SK-N-SH (cell line): ENCODE results near the gene SNRPB2. TPM values are rescaled to one million over a fixed set of nuclear protein-coding genes. Genes with fewer than 3 reads are reported as not detected.
A peak's percentile ranks its signal among the peaks of the same experiment; 100 is the strongest.

Source experiments
- CTCF ChIA-PET: fragments of 300-600, 350-600 bp; formaldehyde crosslinking; extraction: SDS; loops from one replicate; lab custom pipeline; 2021; lab: Yijun Ruan, JAX
- POLR2A ChIA-PET: fragments of 350-600 bp; sonication (Branson Sonifier 250); formaldehyde crosslinking; extraction: SDS; loops from one replicate; lab custom pipeline; 2020; ENCODE audit warnings: antibody characterized with exemption, inconsistent platforms; lab: Yijun Ruan, JAX
- DNase-seq: peaks from one replicate; pipeline ENCODE4 v3.0.0; 2012
- H2AFZ ChIP-seq: fragments of 200-600 bp; sonication (generic); 2 replicates; pipeline ENCODE4 v1.8.1; 2016; ENCODE audit warnings: antibody characterized with exemption, mild to moderate bottlenecking, low read depth
- H3F3A ChIP-seq: fragments of 200-600 bp; sonication (generic); replicated peaks from 2 replicates; pipeline ENCODE3; 2016; ENCODE audit warnings: antibody characterized with exemption, mild to moderate bottlenecking; ENCODE audit not compliant: insufficient read depth
- H3K27ac ChIP-seq, 2 experiments: fragments of 200-500 bp in 1 of 2; fragments of 200-600 bp in 1 of 2; sonication (Bioruptor generic) in 1 of 2; sonication (generic), shearing (Covaris generic) in 1 of 2; 2 replicates each; pipeline versions ENCODE4 v1.5.1 to v1.6.1; 2014 to 2016; ENCODE audit warnings: low read depth in 2 of 2, inconsistent platforms in 1 of 2, low read length in 1 of 2, mild to moderate bottlenecking in 1 of 2, mixed read lengths in 1 of 2
- H3K27me3 ChIP-seq: fragments of 200-600 bp; sonication (generic), shearing (Covaris generic); 2 replicates; pipeline ENCODE4 v1.6.1; 2016; ENCODE audit warnings: mixed run types; ENCODE audit not compliant: insufficient read depth
- H3K36me3 ChIP-seq, 2 experiments: fragments of 200-500 bp in 1 of 2; fragments of 200-600 bp in 1 of 2; sonication (Bioruptor generic) in 1 of 2; sonication (generic) in 1 of 2; replicated peaks in 1 of 2; 2 replicates each; pipeline versions ENCODE3 to v1.5.1; 2014 to 2016; ENCODE audit warnings: low read length in 1 of 2, mild to moderate bottlenecking in 1 of 2; ENCODE audit not compliant: insufficient read depth in 2 of 2, control insufficient read depth in 1 of 2
- H3K4me1 ChIP-seq, 2 experiments: fragments of 200-500 bp in 1 of 2; fragments of 200-600 bp in 1 of 2; sonication (Bioruptor generic) in 1 of 2; sonication (generic), shearing (Covaris generic) in 1 of 2; 2 replicates each; pipeline versions ENCODE4 v1.5.1 to v1.6.1; 2014 to 2016; ENCODE audit warnings: low read depth in 1 of 2, low read length in 1 of 2, mixed run types in 1 of 2; ENCODE audit not compliant: insufficient read depth in 2 of 2, control insufficient read depth in 1 of 2
- H3K4me2 ChIP-seq: fragments of 200-600 bp; sonication (generic), shearing (Covaris generic); 2 replicates; pipeline ENCODE4 v1.6.1; 2017; ENCODE audit warnings: mixed run types
- H3K4me3 ChIP-seq, 2 experiments: fragments of 200-500 bp in 1 of 2; fragments of 200-600 bp in 1 of 2; sonication (Bioruptor generic) in 1 of 2; sonication (generic), shearing (Covaris generic) in 1 of 2; 2 replicates each; pipeline versions ENCODE4 v1.5.1 to v1.8.1; 2014 to 2016; ENCODE audit warnings: low read depth in 2 of 2, inconsistent platforms in 1 of 2, low read length in 1 of 2, mild to moderate bottlenecking in 1 of 2, mixed read lengths in 1 of 2, moderate library complexity in 1 of 2
- H3K79me2 ChIP-seq: fragments of 200-600 bp; sonication (generic); 2 replicates; pipeline ENCODE4 v1.8.1; 2017; ENCODE audit warnings: mild to moderate bottlenecking; ENCODE audit not compliant: insufficient read depth
- H3K9ac ChIP-seq: fragments of 200-600 bp; sonication (generic); 2 replicates; pipeline ENCODE4 v1.6.1; 2017; ENCODE audit warnings: mixed run types
- H3K9me2 ChIP-seq: fragments of 200-600 bp; sonication (generic); 2 replicates; pipeline ENCODE4 v1.6.1; 2017; ENCODE audit warnings: mixed run types
- H3K9me3 ChIP-seq: fragments of 200-600 bp; sonication (generic); 2 replicates; pipeline ENCODE4 v1.6.1; 2017; ENCODE audit warnings: mixed run types, mild to moderate bottlenecking, moderate library complexity
- H4K20me1 ChIP-seq: fragments of 200-600 bp; sonication (generic); 2 replicates; pipeline ENCODE4 v1.6.1; 2017; ENCODE audit warnings: mild to moderate bottlenecking, mixed run types; ENCODE audit not compliant: insufficient read depth
- CHD2 ChIP-seq: fragments of 150-350 bp; IDR thresholded peaks from 2 replicates; pipeline ENCODE4 v1.6.1; 2018; ENCODE audit warnings: low read length; ENCODE audit not compliant: partially characterized antibody
- ELF1 ChIP-seq: IDR thresholded peaks from 2 replicates; pipeline ENCODE4 v1.4.0; 2012
- EP300 ChIP-seq, 2 experiments: IDR thresholded peaks; 2 replicates each; pipeline versions ENCODE4 v1.4.0 to v1.6.1; 2012; ENCODE audit warnings: borderline replicate concordance in 1 of 2, low read depth in 1 of 2, low read length in 1 of 2
- EZH2phosphoT487 ChIP-seq: fragments of 200-600 bp; sonication (generic); IDR thresholded peaks from 2 replicates; pipeline ENCODE4 v1.6.1; 2017; ENCODE audit warnings: low read depth, mixed run types, mild to moderate bottlenecking, antibody characterized with exemption, moderate library complexity, borderline replicate concordance
- FOSL2 ChIP-seq: IDR thresholded peaks from 2 replicates; pipeline ENCODE4 v1.4.0; 2012; ENCODE audit warnings: low read depth, mild to moderate bottlenecking, moderate library complexity, borderline replicate concordance
- FOXJ3 ChIP-seq: sonication (generic); formaldehyde crosslinking; IDR thresholded peaks from 2 replicates; pipeline ENCODE4 v1.5.1; 2020; ENCODE audit warnings: mild to moderate bottlenecking, missing genetic modification reagents
- FOXM1 ChIP-seq: IDR thresholded peaks from 2 replicates; pipeline ENCODE4 v1.4.0; 2012; ENCODE audit warnings: low read depth, mild to moderate bottlenecking
- GABPA ChIP-seq: IDR thresholded peaks from 2 replicates; pipeline ENCODE4 v1.4.0; 2012; ENCODE audit warnings: low read depth, mild to moderate bottlenecking
- MEF2A ChIP-seq: IDR thresholded peaks from 2 replicates; pipeline ENCODE4 v1.4.0; 2012; ENCODE audit warnings: low read depth, borderline replicate concordance
- POLR2AphosphoS5 ChIP-seq: IDR thresholded peaks from 2 replicates; pipeline ENCODE4 v1.6.1; 2012; ENCODE audit warnings: low read depth, low read length
- RCOR1 ChIP-seq: fragments of 150-350 bp; IDR thresholded peaks from 2 replicates; pipeline ENCODE4 v1.6.1; 2017; ENCODE audit warnings: antibody characterized with exemption, low read length
- RXRA ChIP-seq: IDR thresholded peaks from 2 replicates; pipeline ENCODE4 v1.4.0; 2012; ENCODE audit warnings: low read depth, mild to moderate bottlenecking, borderline replicate concordance
- SMC3 ChIP-seq: IDR thresholded peaks from 2 replicates; pipeline ENCODE4 v1.6.1; 2012; ENCODE audit warnings: low read depth, low read length, improper control_type of control experiment
- TEAD4 ChIP-seq: IDR thresholded peaks from 2 replicates; pipeline ENCODE4 v1.4.0; 2012; ENCODE audit warnings: mild to moderate bottlenecking, borderline replicate concordance; ENCODE audit not compliant: insufficient read depth
- YY1 ChIP-seq: IDR thresholded peaks from 2 replicates; pipeline ENCODE4 v1.4.0; 2012; ENCODE audit warnings: low read depth, mild to moderate bottlenecking
- WGBS: methylation state at CpG from one replicate; pipeline ENCODE4 v1.1.6; 2017; ENCODE audit warnings: low lambda C conversion rate; 5-methylcytosine and 5-hydroxymethylcytosine counted together
- polyA plus RNA-seq, 3 experiments: library from polyadenylated mRNA; depleted of rRNA; stranded (reverse); fragments of >200 nt; gene quantifications; 2 replicates each; pipeline ENCODE4 v1.2.3, GENCODE V29; 2012
- TF ChIP-seq, protein P1 (sequence below): IDR thresholded peaks from 2 replicates; pipeline ENCODE4 v1.4.0; 2012; ENCODE audit warnings: low read depth, borderline replicate concordance
- TF ChIP-seq, protein P2 (sequence below): fragments of 150-350 bp; IDR thresholded peaks from 2 replicates; pipeline ENCODE4 v1.6.1; 2016; ENCODE audit warnings: mild to moderate bottlenecking, low read depth, low read length
- TF ChIP-seq, protein P3 (sequence below): IDR thresholded peaks from 2 replicates; pipeline ENCODE4; 2012
- TF ChIP-seq, protein P4 (sequence below): fragments of 200-600 bp; sonication (generic); IDR thresholded peaks from 2 replicates; pipeline ENCODE4 v1.6.1; 2017; ENCODE audit warnings: antibody characterized with exemption, mild to moderate bottlenecking, moderate library complexity
- TF ChIP-seq, protein P5 (sequence below): IDR thresholded peaks from 2 replicates; pipeline ENCODE4 v1.4.0; 2012; ENCODE audit warnings: low read depth
- TF ChIP-seq, protein P6 (sequence below): IDR thresholded peaks from 2 replicates; pipeline ENCODE4 v1.4.0; 2012; ENCODE audit warnings: low read depth, borderline replicate concordance

The SNRPB2 gene
- polyA plus RNA-seq, 1 of the 3 experiments (the other 2 are of a cell fraction), result 46.6 TPM

DNA sequence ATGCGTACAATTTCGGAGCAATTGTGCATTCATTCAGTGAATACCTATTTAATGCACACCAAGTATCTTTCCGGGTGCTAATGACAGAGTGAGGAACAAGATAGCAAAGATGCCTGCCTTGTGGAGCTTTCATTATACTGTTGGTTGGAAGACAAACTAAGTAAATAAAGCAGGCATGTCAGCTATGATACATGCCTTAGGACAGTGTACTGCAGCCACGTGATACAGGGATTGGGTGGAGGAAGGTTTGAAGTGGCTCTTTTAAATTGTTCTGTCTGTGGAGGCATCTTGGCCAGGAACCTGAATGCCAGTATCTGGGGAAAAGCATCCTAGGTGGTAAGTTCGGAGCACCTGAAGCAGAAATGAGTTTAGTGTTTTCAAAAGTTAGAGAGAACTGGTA lies 15.4 kb downstream of the SNRPB2 start:
- H3K9ac ChIP-seq, result no peak overlapping the region
- H3K27ac ChIP-seq, result no peak overlapping the region
- H3K36me3 ChIP-seq, result peaks cover 19 to 24% of the 10 kb centered on the region in 2 experiments
- ChIA-PET POLR2A (interaction anchor here (0.7 kb wide), 1 partner anchor 113 kb away, joined by 4 read pairs; no protein-coding TSS in a partner anchor), CTCF (interaction anchor here (1.2 to 1.5 kb wide), 2 partner anchors 12 to 16 kb away, joined by 3 to 5 read pairs; no protein-coding TSS in a partner anchor)
- H3K4me3 ChIP-seq, result no peak overlapping the region
- H4K20me1 ChIP-seq, result no peaks in the 10 kb centered on the region
- no peaks in the 10 kb centered on the region for H3K9me3 ChIP-seq
- 64% methylated on average over 5 of the region's 5 CpGs for WGBS
- H3K27me3 ChIP-seq, result no peaks in the 10 kb centered on the region
- no peaks in the 10 kb centered on the region for H3K9me2 ChIP-seq
- H3K4me2 ChIP-seq, result no peak overlapping the region
- no peak for DNase-seq
- no peak overlapping the region for H2AFZ ChIP-seq
- TF ChIP-seq ELF1, result no peak
- TF ChIP-seq, protein P1, sequence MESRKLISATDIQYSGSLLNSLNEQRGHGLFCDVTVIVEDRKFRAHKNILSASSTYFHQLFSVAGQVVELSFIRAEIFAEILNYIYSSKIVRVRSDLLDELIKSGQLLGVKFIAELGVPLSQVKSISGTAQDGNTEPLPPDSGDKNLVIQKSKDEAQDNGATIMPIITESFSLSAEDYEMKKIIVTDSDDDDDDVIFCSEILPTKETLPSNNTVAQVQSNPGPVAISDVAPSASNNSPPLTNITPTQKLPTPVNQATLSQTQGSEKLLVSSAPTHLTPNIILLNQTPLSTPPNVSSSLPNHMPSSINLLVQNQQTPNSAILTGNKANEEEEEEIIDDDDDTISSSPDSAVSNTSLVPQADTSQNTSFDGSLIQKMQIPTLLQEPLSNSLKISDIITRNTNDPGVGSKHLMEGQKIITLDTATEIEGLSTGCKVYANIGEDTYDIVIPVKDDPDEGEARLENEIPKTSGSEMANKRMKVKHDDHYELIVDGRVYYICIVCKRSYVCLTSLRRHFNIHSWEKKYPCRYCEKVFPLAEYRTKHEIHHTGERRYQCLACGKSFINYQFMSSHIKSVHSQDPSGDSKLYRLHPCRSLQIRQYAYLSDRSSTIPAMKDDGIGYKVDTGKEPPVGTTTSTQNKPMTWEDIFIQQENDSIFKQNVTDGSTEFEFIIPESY, result no peak
- TF ChIP-seq, protein P2, sequence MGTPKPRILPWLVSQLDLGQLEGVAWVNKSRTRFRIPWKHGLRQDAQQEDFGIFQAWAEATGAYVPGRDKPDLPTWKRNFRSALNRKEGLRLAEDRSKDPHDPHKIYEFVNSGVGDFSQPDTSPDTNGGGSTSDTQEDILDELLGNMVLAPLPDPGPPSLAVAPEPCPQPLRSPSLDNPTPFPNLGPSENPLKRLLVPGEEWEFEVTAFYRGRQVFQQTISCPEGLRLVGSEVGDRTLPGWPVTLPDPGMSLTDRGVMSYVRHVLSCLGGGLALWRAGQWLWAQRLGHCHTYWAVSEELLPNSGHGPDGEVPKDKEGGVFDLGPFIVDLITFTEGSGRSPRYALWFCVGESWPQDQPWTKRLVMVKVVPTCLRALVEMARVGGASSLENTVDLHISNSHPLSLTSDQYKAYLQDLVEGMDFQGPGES, result no peak
- TF ChIP-seq GABPA, result no peak
- no peak for TF ChIP-seq EP300 (IDR thresholded peaks at IDR 0.05; ENCODE audit: borderline replicate concordance in 1 of 2, low read depth in 1 of 2, low read length in 1 of 2)
- no peak for TF ChIP-seq FOXJ3
- H3K4me1 ChIP-seq, result peaks cover 0 to 3% of the 10 kb centered on the region in 2 experiments; a peak in 2 of 4 replicates
- peaks cover 5% of the 10 kb centered on the region for H3F3A ChIP-seq
- no peaks in the 10 kb centered on the region for H3K79me2 ChIP-seq

DNA sequence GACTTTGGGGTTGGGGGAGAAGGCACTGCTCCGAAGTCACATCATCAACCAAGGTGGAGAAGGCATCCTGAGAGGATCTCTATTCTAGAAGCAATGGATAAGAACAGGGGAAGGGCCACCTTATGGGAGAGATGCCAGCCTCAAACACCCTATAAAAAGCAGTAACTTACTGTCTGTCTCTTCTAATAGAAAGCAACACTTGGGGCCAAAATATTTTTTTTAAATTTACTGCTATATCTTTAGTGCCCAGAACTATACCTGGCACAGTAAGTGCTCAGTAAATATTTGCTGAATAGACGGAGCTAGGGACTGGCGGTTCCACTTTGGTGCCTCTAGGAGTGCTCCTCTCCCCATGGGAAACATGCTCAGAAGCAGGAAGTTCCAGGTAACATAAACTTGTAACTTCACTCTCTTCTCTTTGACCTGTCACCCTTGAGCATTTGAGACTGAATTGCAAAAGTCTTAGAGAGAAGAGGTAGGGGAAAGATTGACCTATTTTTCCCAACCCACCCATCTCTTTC lies 17.5 kb downstream of the SNRPB2 start:
- Histone ChIP-seq H2AFZ (no peak overlapping the region), H3K4me1 (peaks cover 0 to 3% of the 10 kb centered on the region in 2 experiments; a peak in 2 of 4 replicates), H3K9me3 (no peaks in the 10 kb centered on the region), H4K20me1 (no peaks in the 10 kb centered on the region), H3K27ac (peak overlapping the region in 1 of 2 experiments; percentile 76; a peak in 1 of 4 replicates), H3F3A (no peaks in the 10 kb centered on the region), H3K36me3 (peaks cover 2 to 3% of the 10 kb centered on the region in 2 experiments), H3K9me2 (no peaks in the 10 kb centered on the region), H3K9ac (no peak overlapping the region), H3K27me3 (0 out of 2 replicates have a peak, but pooled peaks cover 5% of the 10 kb centered on the region), H3K4me3 (no peak overlapping the region), H3K79me2 (no peaks in the 10 kb centered on the region), H3K4me2 (no peak overlapping the region)
- ChIA-PET CTCF (interaction anchor here (1.4 to 1.5 kb wide), 2 partner anchors 14 to 272 kb away, joined by 3 to 18 read pairs; no protein-coding TSS in a partner anchor), POLR2A (no interaction called here)
- no peak for DNase-seq
- 65% methylated on average over 3 of the region's 3 CpGs for WGBS
- TF ChIP-seq POLR2AphosphoS5 (no peak), SMC3 (no peak), RXRA (no peak), MEF2A (no peak), FOSL2 (no peak), EZH2phosphoT487 (no peak), TEAD4 (no peak), CHD2 (no peak), FOXM1 (no peak), RCOR1 (no peak), YY1 (no peak), ELF1 (no peak)
- TF ChIP-seq, protein P3, sequence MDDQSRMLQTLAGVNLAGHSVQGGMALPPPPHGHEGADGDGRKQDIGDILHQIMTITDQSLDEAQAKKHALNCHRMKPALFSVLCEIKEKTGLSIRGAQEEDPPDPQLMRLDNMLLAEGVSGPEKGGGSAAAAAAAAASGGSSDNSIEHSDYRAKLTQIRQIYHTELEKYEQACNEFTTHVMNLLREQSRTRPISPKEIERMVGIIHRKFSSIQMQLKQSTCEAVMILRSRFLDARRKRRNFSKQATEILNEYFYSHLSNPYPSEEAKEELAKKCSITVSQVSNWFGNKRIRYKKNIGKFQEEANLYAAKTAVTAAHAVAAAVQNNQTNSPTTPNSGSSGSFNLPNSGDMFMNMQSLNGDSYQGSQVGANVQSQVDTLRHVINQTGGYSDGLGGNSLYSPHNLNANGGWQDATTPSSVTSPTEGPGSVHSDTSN, result no peak
- TF ChIP-seq, protein P4, sequence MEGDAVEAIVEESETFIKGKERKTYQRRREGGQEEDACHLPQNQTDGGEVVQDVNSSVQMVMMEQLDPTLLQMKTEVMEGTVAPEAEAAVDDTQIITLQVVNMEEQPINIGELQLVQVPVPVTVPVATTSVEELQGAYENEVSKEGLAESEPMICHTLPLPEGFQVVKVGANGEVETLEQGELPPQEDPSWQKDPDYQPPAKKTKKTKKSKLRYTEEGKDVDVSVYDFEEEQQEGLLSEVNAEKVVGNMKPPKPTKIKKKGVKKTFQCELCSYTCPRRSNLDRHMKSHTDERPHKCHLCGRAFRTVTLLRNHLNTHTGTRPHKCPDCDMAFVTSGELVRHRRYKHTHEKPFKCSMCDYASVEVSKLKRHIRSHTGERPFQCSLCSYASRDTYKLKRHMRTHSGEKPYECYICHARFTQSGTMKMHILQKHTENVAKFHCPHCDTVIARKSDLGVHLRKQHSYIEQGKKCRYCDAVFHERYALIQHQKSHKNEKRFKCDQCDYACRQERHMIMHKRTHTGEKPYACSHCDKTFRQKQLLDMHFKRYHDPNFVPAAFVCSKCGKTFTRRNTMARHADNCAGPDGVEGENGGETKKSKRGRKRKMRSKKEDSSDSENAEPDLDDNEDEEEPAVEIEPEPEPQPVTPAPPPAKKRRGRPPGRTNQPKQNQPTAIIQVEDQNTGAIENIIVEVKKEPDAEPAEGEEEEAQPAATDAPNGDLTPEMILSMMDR, result no peak
- TF ChIP-seq, protein P5, sequence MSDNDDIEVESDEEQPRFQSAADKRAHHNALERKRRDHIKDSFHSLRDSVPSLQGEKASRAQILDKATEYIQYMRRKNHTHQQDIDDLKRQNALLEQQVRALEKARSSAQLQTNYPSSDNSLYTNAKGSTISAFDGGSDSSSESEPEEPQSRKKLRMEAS, result no peak
- TF ChIP-seq, protein P6, sequence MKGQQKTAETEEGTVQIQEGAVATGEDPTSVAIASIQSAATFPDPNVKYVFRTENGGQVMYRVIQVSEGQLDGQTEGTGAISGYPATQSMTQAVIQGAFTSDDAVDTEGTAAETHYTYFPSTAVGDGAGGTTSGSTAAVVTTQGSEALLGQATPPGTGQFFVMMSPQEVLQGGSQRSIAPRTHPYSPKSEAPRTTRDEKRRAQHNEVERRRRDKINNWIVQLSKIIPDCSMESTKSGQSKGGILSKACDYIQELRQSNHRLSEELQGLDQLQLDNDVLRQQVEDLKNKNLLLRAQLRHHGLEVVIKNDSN, result no peak
